Esophagus muscularis mucosa (tissue), 4 donors: ENCODE results near the gene PLEKHM1.
"Not testable (repeated sequence)": the region's sequence is repeated elsewhere in the genome, so short reads cannot be mapped to it uniquely, and the experiment has no call there.

Experiments used
- EP300 ChIP-seq: sonication (generic); formaldehyde crosslinking; IDR thresholded peaks from one replicate; pipeline ENCODE4 v1.6.1; 2017; ENCODE audit warnings: antibody characterized with exemption
- POLR2A ChIP-seq: fragments of 450-650 bp; IDR thresholded peaks from one replicate; pipeline ENCODE4 v1.6.1; 2017; ENCODE audit warnings: antibody characterized with exemption, moderate library complexity, mild to moderate bottlenecking, low read depth
- TF ChIP-seq, protein P1 (sequence below), 3 experiments: fragments of 200-600 bp in 2 of 3; fragments of 450-650 bp in 1 of 3; sonication (generic) in 2 of 3; IDR thresholded peaks; one replicate each; pipeline ENCODE4 v1.5.1; 2017 to 2019; ENCODE audit warnings: antibody characterized with exemption in 3 of 3, mild to moderate bottlenecking in 2 of 3, moderate library complexity in 1 of 3

DNA sequence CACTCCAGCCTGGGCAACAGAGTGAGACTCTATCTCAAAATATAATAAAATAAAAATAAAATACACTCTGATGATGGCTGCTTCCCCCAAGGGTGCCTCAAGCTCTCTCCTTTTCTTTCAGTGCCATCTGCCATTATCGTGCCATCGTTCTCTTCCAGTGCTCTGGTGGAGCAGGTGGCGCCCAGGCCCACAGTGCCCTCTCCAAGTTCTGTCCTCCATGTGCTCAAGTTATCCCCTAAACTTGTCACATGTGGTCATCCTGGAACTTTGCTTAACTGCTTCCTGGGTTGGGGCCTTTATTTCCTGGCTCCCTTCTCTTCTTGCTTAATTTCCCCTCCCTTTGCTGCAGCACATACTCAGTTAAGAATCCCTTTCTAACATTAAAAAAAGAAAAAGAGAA is 6.0 kb upstream of the PLEKHM1 start:
- TF ChIP-seq, protein P1, sequence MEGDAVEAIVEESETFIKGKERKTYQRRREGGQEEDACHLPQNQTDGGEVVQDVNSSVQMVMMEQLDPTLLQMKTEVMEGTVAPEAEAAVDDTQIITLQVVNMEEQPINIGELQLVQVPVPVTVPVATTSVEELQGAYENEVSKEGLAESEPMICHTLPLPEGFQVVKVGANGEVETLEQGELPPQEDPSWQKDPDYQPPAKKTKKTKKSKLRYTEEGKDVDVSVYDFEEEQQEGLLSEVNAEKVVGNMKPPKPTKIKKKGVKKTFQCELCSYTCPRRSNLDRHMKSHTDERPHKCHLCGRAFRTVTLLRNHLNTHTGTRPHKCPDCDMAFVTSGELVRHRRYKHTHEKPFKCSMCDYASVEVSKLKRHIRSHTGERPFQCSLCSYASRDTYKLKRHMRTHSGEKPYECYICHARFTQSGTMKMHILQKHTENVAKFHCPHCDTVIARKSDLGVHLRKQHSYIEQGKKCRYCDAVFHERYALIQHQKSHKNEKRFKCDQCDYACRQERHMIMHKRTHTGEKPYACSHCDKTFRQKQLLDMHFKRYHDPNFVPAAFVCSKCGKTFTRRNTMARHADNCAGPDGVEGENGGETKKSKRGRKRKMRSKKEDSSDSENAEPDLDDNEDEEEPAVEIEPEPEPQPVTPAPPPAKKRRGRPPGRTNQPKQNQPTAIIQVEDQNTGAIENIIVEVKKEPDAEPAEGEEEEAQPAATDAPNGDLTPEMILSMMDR (IDR thresholded peaks at IDR 0.05), result not testable (repeated sequence)
- not testable (repeated sequence) for TF ChIP-seq EP300, POLR2A
